T-helper 1 cell treated with Interleukin-12 subunit alpha and Interleukin-12 subunit beta and Interleukin-4 antibody, amounts not matched to agents 30 μg/mL and 1 μg/mL, for 36 hours (primary cell): ENCODE measurements around the gene MAP3K5.
A peak's percentile ranks its signal among the peaks of the same experiment; 100 is the strongest.

ENCODE experiments used
- H3K27ac Mint-ChIP-seq: one replicate; pipeline ENCODE4 v1.8.0; 2021; ENCODE audit warnings: mild to moderate bottlenecking, mixed read lengths
- H3K27me3 Mint-ChIP-seq: one replicate; pipeline ENCODE4 v1.8.0; 2021; ENCODE audit warnings: low read depth, mixed read lengths
- H3K36me3 Mint-ChIP-seq: one replicate; pipeline ENCODE4 v1.8.0; 2021; ENCODE audit warnings: low read depth, mixed read lengths
- H3K4me1 Mint-ChIP-seq: one replicate; pipeline ENCODE4 v1.8.0; 2021; ENCODE audit warnings: low read depth, mixed read lengths
- H3K4me3 Mint-ChIP-seq: one replicate; pipeline ENCODE4 v1.8.0; 2021; ENCODE audit warnings: mild to moderate bottlenecking, moderate library complexity, mixed read lengths
- H3K9me3 Mint-ChIP-seq: one replicate; pipeline ENCODE4 v1.8.0; 2021; ENCODE audit warnings: mixed read lengths

The MAP3K5 gene

DNA sequence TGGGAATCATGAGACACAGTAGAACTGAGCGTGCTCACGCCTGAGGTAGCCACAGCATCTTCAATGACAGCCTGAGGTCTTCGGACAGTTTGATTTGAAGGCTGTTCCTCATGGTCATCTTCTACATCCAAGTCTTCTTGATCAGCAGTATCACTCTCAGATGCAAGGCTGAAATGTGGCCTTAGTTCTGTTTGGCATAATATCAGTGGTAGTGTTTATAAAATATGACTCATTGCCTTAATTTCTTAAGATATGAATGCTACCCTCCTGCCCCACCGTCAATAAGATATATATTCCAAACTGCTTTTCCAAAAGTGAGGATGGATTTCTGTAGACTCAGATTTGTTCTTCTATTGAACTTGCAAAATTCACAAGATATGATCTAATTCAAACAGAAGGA, 224.6 kb downstream of the MAP3K5 start:
- Mint-ChIP-seq H3K27ac (no peak overlapping the region), H3K4me1 (peaks cover 19% of the 10 kb centered on the region), H3K9me3 (peaks cover 19% of the 10 kb centered on the region), H3K36me3 (peaks cover 52% of the 10 kb centered on the region), H3K27me3 (no peaks in the 10 kb centered on the region), H3K4me3 (no peak overlapping the region)

DNA sequence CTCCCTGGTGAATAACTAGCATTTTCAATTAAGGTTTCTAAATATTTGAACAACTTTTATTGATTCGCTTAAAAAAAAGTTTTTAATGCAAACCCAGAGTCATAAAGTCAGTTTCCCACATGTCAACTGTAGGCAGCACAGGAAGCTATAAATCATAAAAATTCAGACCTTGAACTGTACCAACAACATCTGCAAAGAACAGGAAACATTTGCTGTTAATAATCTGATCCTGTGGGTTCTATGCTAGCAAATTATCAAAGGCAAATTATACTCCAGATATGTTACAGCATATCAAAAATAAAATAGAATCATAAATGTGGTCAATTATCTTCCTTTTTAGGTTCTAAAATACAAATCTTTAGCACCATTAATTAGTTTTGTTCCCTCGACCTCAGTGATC, 225.4 kb downstream of the MAP3K5 start:
- Mint-ChIP-seq H3K4me3 (no peak overlapping the region), H3K36me3 (peaks cover 49% of the 10 kb centered on the region), H3K27me3 (no peaks in the 10 kb centered on the region), H3K27ac (no peak overlapping the region), H3K4me1 (peaks cover 22% of the 10 kb centered on the region), H3K9me3 (peaks cover 17% of the 10 kb centered on the region)

DNA sequence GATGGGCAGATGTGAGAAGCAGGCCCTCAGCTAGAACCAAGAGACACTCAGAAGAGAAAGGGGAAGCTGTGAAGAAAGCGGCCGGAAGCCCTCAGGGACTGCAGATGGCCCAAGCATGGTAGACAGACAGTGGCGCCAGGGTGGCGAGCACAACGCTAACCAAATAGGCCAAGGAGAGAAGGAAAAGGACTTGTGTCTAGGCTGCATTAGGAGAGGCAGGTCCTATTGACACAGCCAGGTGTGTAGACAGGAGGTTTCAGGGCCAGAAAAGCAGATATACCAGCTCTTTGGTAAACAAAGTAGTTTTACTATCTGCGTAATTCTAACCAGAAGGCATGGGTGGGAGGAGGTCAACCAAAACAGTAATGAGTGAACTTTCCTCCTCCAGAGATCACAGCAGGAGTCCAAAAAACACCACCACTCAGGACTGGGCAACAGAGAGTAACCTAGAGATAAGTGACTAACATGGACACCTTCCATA, 226.2 kb downstream of the MAP3K5 start:
- Mint-ChIP-seq H3K4me1 (peaks cover 22% of the 10 kb centered on the region), H3K27me3 (no peaks in the 10 kb centered on the region), H3K4me3 (no peak overlapping the region), H3K36me3 (peaks cover 46% of the 10 kb centered on the region), H3K9me3 (peaks cover 9% of the 10 kb centered on the region), H3K27ac (no peak overlapping the region)

DNA sequence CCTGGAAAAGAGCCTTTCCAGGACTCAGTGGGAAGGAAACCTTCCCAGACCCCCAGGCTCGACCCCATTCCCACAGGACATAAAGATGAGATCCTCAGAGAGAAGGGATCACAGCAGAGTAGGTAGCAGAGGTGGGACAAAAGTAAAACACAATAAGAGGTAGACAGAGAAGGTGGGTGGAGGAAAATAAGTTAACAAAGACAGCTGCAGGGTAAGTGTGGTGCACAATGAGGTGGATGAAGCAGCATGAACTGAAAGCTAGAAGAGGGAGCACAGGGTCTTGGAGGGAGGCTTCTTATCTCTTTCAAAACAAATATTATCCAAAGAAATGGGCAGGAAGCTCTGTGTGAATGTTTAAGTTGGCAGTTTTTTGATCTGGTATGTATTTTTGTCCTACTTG, 228.1 kb downstream of the MAP3K5 start:
- H3K9me3 Mint-ChIP-seq: no peaks in the 10 kb centered on the region
- H3K27ac Mint-ChIP-seq: no peak overlapping the region
- no peak overlapping the region for H3K4me3 Mint-ChIP-seq
- H3K36me3 Mint-ChIP-seq: peaks cover 34% of the 10 kb centered on the region
- H3K27me3 Mint-ChIP-seq: no peaks in the 10 kb centered on the region
- peaks cover 18% of the 10 kb centered on the region for H3K4me1 Mint-ChIP-seq

DNA sequence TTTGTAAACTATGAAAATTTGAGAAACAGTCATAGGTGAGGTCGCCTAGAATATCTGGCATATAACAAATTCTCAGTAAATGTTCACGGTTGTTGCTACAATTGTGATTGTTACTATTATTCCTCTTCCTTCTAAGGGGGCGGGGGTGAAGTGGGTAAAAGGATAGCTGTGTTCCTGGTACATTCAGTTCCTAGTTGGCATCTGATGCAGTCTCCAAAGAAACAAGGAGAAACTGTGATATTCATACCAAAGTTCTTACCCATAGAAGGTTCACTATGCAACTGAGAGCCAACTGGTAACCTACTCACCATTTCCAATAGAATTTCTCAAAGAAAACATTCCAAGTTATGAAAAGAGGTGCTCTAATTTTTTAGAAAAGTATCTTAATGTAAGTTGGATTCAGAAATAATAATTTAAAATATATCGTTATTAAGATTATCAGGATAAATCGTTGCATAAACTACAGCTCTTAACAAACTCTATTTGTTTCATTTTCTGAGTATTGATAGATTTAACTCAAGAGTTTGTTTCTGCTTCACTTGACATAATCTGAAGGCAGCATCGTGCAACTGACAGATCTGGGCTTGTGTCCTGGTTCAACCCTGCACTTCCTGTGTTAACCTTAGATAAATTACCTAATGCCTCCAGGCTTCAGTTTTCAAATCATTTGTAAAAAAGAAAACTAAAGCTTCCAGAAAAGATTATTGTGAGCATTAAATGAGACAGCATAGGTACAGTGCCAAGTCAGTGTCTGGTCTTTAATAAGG, 228.7 kb downstream of the MAP3K5 start:
- Mint-ChIP-seq H3K27ac (peak overlapping the region; percentile 28), H3K4me1 (peaks cover 18% of the 10 kb centered on the region), H3K27me3 (no peaks in the 10 kb centered on the region), H3K4me3 (peak overlapping the region; percentile 8), H3K9me3 (no peaks in the 10 kb centered on the region), H3K36me3 (peaks cover 30% of the 10 kb centered on the region)

DNA sequence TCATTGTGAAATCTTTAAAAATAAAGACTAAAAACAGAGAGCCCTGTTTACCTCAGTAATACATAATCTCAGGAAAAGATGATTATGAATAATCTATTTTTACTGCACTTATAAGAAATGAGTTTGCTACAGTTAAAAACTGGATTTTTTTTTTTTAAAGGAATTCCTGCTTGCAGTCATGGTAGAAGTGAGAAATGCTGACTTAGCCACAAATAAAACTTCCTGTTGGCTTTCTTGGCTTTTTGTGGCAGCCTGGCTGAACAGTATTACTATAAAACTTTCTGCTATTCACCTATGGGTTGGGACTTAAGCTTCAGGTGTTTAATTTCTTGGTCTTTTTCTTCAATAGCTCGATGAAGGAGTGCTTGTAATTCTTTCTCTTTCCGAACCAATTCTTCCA, 230.1 kb downstream of the MAP3K5 start:
- Mint-ChIP-seq H3K36me3 (peaks cover 31% of the 10 kb centered on the region), H3K27me3 (no peaks in the 10 kb centered on the region), H3K4me3 (no peak overlapping the region), H3K4me1 (peaks cover 15% of the 10 kb centered on the region), H3K27ac (no peak overlapping the region), H3K9me3 (no peaks in the 10 kb centered on the region)

DNA sequence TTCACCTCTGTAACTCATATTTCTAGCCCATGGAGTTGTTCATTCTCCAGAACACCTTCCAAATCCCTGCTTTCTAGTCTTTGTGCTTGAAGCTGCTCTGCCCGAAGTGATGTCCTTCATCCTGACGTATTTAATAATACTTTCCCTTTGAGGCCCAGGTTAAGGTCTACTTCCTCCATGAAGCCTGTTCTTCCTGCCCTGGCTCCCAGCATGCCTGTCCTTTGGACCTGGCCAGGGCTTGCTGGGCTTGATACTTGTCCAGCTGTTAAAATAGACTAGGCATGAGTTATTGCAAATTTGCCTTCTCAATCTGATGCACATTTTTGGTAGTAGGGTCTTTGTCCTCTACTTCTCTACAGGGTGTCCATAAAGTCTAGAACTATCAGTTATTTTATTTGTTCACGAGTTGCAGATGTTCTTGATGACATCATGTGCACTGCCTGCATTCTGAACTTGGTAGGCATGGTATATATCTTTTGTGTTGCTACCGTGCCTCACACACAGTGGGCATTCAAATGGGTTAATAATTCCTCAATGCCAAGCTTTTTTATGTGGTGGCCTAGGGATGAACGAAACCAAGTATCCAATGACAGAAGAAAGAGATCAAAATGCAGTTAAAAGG, 239.0 kb downstream of the MAP3K5 start:
- peaks cover 15% of the 10 kb centered on the region for H3K36me3 Mint-ChIP-seq
- no peaks in the 10 kb centered on the region for H3K9me3 Mint-ChIP-seq
- H3K27me3 Mint-ChIP-seq: peaks cover 37% of the 10 kb centered on the region
- H3K27ac Mint-ChIP-seq: no peak overlapping the region
- H3K4me3 Mint-ChIP-seq: no peak overlapping the region
- H3K4me1 Mint-ChIP-seq: peaks cover 6% of the 10 kb centered on the region

DNA sequence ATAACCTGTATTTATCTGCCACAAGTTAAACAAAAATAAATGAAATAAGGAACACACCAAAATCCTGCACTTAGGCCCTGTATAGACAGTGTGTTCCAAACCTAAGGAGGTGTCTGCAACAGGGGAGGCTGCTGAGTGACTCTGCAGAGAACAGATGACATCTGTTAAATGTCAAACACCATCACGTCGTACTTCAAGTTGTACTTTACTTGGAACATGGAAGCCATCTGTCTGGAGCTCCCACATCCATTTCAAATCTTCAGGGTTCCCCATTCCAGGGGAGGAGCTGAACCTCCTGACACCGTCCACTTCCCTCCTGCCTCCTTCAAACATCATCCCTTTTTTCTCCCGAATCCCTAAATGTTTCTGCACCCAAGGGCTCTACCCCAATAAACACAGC, 240.2 kb downstream of the MAP3K5 start:
- no peak overlapping the region for H3K27ac Mint-ChIP-seq
- H3K27me3 Mint-ChIP-seq: peaks cover 49% of the 10 kb centered on the region
- peak overlapping the region; percentile 44 for H3K4me3 Mint-ChIP-seq
- peaks cover 9% of the 10 kb centered on the region for H3K36me3 Mint-ChIP-seq
- peaks cover 6% of the 10 kb centered on the region for H3K4me1 Mint-ChIP-seq
- H3K9me3 Mint-ChIP-seq: no peaks in the 10 kb centered on the region

DNA sequence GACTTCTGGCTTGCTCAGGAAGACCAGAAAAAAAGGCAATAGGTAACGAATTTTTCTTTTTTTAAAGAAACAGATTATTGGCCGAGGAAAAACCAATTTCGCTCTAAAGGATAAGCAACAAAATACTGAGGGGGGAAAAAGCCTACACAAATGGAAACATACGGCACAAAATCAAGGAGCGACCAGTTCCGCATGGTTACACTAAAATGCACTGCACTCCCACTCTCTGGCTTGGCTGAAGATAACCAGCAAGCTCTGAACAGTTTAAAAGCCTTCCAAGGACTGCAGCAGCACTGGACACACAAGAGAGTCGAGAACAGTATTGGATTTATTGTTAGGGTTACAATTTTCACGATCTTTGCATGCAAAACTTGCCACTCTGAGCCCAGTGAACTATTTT, 241.2 kb downstream of the MAP3K5 start:
- peaks cover 9% of the 10 kb centered on the region for H3K36me3 Mint-ChIP-seq
- peaks cover 6% of the 10 kb centered on the region for H3K4me1 Mint-ChIP-seq
- no peaks in the 10 kb centered on the region for H3K9me3 Mint-ChIP-seq
- H3K27me3 Mint-ChIP-seq: peaks cover 59% of the 10 kb centered on the region
- peak overlapping the region; percentile 44 for H3K4me3 Mint-ChIP-seq
- no peak overlapping the region for H3K27ac Mint-ChIP-seq

DNA sequence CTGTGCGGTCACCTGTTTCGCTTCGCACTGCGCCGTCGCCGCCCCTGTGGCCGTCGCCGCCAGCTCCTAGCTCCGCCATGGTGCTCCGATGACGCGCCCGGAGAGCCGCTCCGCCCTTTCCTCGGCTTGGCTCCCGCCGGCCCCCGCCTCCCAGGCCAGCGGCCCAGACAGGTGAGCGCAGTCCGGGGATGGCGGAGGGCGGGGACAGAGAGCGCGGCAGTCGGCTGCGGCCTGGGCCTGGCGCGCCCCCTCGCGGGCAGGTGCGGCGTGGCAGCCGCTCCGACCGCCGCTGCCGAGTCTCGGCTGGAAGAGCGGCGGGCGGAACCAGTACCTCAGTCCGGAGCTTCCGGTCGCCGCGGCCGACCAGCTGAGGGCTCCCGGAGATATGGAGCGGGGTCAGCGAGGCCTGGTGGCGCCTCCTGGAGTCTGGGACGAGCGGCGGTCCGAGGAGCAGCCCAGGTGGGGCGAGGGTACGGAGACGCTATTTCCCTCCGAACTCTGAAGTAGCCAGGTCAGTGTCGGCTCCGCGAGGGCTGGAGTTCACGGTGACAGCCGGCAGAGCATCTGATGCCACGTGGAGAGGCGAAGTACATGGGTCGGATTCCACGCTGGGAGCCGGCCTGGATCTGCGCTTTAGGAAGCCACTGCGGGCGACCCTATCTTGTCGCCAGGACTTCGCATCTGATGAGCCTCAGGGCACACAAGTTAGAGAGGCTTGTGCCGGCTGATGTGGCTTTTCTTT, 241.8 kb downstream of the MAP3K5 start, which contains the start of gene MAP7:
MAP7 (minus strand) TSS at position 93 of the 742 bp plus-strand sequence; CDS start at position 79, 14 bp downstream.
- peaks cover 63% of the 10 kb centered on the region for H3K27me3 Mint-ChIP-seq
- no peak within 1 kb of the TSS for H3K27ac Mint-ChIP-seq
- H3K4me1 Mint-ChIP-seq: peaks cover 6% of the 10 kb centered on the region
- H3K4me3 Mint-ChIP-seq: peak within 1 kb of the TSS; percentile 72
- peaks cover 9% of the 10 kb centered on the region for H3K36me3 Mint-ChIP-seq
- H3K9me3 Mint-ChIP-seq: no peaks in the 10 kb centered on the region

DNA sequence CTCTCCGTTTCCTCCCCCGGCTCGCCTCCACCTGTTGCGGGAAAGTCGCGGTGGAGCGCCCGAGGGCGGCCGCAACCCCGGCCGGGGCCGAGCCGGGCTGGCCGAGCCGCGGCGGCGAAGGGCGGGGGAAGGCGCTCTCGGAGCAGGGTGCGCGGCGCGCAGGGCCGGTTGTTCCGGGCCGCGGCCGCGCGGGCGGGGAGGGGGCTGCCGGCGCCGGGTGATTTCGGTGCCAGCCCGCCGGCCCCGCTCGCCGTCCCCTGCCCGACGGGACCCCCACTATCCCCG, 242.3 kb downstream of the MAP3K5 start:
- Mint-ChIP-seq H3K4me3 (no peak overlapping the region), H3K9me3 (no peaks in the 10 kb centered on the region), H3K4me1 (peaks cover 6% of the 10 kb centered on the region), H3K27me3 (peaks cover 68% of the 10 kb centered on the region), H3K27ac (no peak overlapping the region), H3K36me3 (peaks cover 6% of the 10 kb centered on the region)

DNA sequence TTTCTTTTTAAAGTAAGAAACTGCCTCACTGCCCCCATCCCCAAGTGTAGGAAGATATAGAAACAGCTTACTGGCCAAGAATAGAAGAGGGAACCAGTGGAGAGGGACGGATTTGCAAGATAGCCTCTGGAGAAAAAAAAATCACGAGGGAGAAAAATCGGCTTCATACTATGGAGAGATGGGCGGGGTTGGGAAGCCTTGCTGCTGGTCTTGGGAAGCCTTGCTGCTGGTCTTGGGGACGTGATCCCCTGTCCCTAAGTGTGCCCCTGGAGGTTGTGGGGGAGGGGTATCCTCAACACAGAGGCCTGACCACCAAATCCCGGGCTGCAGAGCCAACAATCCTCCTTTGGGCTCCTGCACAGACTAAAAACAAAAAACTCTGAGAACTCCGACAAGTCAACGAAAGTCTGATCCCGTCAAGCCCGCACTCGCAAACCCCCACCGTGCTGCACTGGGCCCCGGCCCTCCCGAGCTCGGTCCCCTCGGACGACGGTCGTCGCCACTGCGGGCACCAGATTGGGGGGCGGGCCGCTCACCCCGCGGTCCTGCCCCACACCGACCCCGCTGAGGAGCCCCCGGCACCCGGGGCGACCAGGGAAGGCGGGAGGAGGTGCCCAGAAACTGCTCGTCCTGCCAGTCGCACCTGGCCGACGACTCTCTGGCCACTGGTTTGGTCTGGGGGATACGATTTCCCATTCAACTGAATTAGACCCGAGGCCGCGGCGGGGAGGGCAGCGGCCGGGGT, 242.8 kb downstream of the MAP3K5 start:
- H3K27me3 Mint-ChIP-seq: peaks cover 73% of the 10 kb centered on the region
- peaks cover 4% of the 10 kb centered on the region for H3K36me3 Mint-ChIP-seq
- H3K27ac Mint-ChIP-seq: no peak overlapping the region
- peaks cover 6% of the 10 kb centered on the region for H3K4me1 Mint-ChIP-seq
- H3K9me3 Mint-ChIP-seq: no peaks in the 10 kb centered on the region
- H3K4me3 Mint-ChIP-seq: peak overlapping the region; percentile 72

DNA sequence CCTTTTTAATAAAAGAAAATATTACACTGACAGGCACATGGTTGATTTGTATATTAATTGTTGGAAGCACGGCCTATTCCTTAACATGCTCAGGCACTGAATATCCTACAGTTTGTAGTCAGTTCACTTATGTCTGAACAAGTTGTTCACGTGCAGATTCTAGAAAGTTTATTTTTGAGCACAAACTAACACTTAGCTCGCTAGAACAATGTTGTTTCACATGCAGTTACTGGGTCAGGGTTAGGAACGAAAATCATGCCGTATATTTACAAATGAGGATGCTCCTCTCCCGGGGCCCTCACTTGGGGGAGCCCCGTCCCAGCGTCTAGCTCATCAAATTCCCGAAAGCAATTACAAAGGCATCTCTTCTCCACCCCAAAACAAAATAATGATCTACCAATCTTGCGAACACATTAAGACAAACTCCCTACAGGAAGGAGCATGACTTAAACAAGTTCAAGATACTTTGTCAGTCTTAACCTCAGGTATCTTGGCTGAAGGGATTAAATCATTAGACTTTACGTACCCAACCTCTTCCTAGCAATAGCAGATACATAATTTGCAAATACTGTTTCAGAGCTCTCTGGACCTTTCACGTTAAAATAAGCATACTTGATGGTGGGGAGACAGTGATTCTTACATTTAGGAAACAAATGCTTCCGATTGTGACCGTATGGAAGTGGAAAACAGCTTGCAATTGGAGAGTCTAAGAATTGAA, 243.5 kb downstream of the MAP3K5 start:
- peak overlapping the region; percentile 72 for H3K4me3 Mint-ChIP-seq
- H3K36me3 Mint-ChIP-seq: peaks cover 4% of the 10 kb centered on the region
- peaks cover 77% of the 10 kb centered on the region for H3K27me3 Mint-ChIP-seq
- no peak overlapping the region for H3K27ac Mint-ChIP-seq
- H3K4me1 Mint-ChIP-seq: peaks cover 6% of the 10 kb centered on the region
- H3K9me3 Mint-ChIP-seq: no peaks in the 10 kb centered on the region

DNA sequence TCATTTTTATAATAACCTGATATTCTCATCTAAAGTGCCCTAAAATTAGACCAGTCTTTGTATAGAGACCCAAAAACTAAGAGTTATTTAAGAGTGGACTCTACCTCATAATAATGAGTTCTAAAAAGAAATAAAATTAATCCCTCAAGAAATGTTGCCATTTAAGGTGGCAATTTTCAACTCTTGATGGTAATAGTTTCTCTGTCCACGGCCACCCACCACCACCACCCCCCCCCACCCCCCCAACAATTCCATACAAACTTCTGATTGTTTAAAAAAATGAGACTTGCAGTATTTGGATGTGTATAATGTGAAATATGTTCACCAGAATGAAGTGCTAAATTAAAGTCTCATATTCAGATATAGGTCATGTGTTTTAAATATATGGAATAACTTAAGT, 244.4 kb downstream of the MAP3K5 start:
- Mint-ChIP-seq H3K4me1 (peaks cover 6% of the 10 kb centered on the region), H3K4me3 (no peak overlapping the region), H3K9me3 (no peaks in the 10 kb centered on the region), H3K27me3 (peaks cover 78% of the 10 kb centered on the region), H3K36me3 (no peaks in the 10 kb centered on the region), H3K27ac (no peak overlapping the region)
